Thyroid gland (tissue), 4 donors: Measurements from ENCODE around the gene FAM171A1.
"Not testable (repeated sequence)": the region's sequence is repeated elsewhere in the genome, so short reads cannot be mapped to it uniquely, and the experiment has no call there.

Experiments
- POLR2A ChIP-seq, 2 donors: fragments of 450-650 bp; IDR thresholded peaks; one replicate each; pipeline ENCODE4 v1.6.1; 2017; ENCODE audit warnings: antibody characterized with exemption in 2 of 2, mild to moderate bottlenecking in 2 of 2, moderate library complexity in 1 of 2
- TF ChIP-seq, protein P1 (sequence below), 6 experiments: fragments of 200-600 bp in 3 of 6; fragments of 450-650 bp in 3 of 6; sonication (generic) in 3 of 6; IDR thresholded peaks; one replicate each; pipeline ENCODE4 v1.5.1; 2016 to 2019; ENCODE audit warnings: antibody characterized with exemption in 6 of 6, mild to moderate bottlenecking in 2 of 6, inconsistent platforms in 1 of 6, moderate library complexity in 1 of 6

DNA sequence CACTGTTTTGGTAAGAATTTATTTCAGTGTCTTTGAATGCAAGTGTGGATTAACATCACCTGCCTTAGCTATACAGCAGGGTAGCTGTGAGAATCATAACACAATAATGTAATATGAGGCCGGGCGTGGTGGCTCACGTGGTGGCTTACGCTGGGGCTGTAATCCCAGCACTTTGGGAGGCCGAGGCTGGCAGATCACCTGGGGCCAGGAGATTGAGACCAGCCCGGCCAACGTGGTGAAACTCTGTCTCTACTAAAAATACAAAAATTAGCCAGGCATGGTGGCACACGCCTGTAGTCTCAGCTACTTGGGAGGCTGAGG is 168.8 kb downstream of the FAM171A1 start:
- TF ChIP-seq, protein P1, sequence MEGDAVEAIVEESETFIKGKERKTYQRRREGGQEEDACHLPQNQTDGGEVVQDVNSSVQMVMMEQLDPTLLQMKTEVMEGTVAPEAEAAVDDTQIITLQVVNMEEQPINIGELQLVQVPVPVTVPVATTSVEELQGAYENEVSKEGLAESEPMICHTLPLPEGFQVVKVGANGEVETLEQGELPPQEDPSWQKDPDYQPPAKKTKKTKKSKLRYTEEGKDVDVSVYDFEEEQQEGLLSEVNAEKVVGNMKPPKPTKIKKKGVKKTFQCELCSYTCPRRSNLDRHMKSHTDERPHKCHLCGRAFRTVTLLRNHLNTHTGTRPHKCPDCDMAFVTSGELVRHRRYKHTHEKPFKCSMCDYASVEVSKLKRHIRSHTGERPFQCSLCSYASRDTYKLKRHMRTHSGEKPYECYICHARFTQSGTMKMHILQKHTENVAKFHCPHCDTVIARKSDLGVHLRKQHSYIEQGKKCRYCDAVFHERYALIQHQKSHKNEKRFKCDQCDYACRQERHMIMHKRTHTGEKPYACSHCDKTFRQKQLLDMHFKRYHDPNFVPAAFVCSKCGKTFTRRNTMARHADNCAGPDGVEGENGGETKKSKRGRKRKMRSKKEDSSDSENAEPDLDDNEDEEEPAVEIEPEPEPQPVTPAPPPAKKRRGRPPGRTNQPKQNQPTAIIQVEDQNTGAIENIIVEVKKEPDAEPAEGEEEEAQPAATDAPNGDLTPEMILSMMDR (IDR thresholded peaks at IDR 0.05) = not testable (repeated sequence)
- not testable (repeated sequence) for TF ChIP-seq POLR2A (IDR thresholded peaks at IDR 0.05)
